Measurements from ENCODE around the gene TPBGL. TPM values are rescaled to one million over a fixed set of nuclear protein-coding genes. Genes with fewer than 3 reads are reported as not detected.

Gene TPBGL
- total and polyA plus RNA-seq, 2 donors (not counting 3 experiments of a cell fraction or from before 2014, with no cell fraction given): not detected

GRCh38 chr11:75236062-75236461, 4.5 kb upstream of the TPBGL start:
- Histone ChIP-seq H3K27me3 (ENCODE audit: control insufficient read depth in 2 of 2, insufficient read depth in 2 of 2, low read length in 2 of 2) (peaks cover 17 to 24% of the 10 kb centered on the region in 2 experiments), H3K4me3 (replicated peaks in 1 of 3; ENCODE audit: insufficient read depth in 1 of 3, low read depth in 1 of 3, low read length in 3 of 3) (no peak overlapping the region), H3K27ac (ENCODE audit: insufficient read depth, low read depth, low read length) (no peak overlapping the region), H3K9me1 (replicated peaks; ENCODE audit: control insufficient read depth, extremely low read depth, insufficient read depth, low read length) (no peaks in the 10 kb centered on the region), H3K4me2 (ENCODE audit: insufficient read depth, low read length) (no peak overlapping the region), H3K36me3 (ENCODE audit: control insufficient read depth in 2 of 2, extremely low read depth in 1 of 2, insufficient read depth in 2 of 2, low read length in 2 of 2) (no peaks in the 10 kb centered on the region), H2AFZ (ENCODE audit: low read depth, low read length) (no peak overlapping the region), H3K4me1 (ENCODE audit: control insufficient read depth, extremely low read depth, insufficient read depth, low read length) (peaks cover 4% of the 10 kb centered on the region), H3K79me2 (ENCODE audit: control insufficient read depth, insufficient read depth, low read length) (no peaks in the 10 kb centered on the region), H3K9ac (replicated peaks; ENCODE audit: extremely low read depth, insufficient read depth, low read length) (no peak overlapping the region), H4K20me1 (replicated peaks; ENCODE audit: control insufficient read depth, extremely low read depth, insufficient read depth, low read length) (no peaks in the 10 kb centered on the region), H3K9me3 (replicated peaks; ENCODE audit: control insufficient read depth, insufficient read depth, low read length) (no peaks in the 10 kb centered on the region)
- DNase-seq (ENCODE audit: low read depth, low spot score) (no peak), FAIRE-seq (no peak)
- TF ChIP-seq MAX (IDR thresholded peaks at IDR 0.05; ENCODE audit: insufficient read depth, insufficient read length) (no peak), FOS (IDR thresholded peaks at IDR 0.05; ENCODE audit: borderline replicate concordance, insufficient read depth, low read length) (no peak), POLR2AphosphoS5 (IDR thresholded peaks at IDR 0.05; ENCODE audit: insufficient read depth, low read depth, low read length) (no peak), JUN (IDR thresholded peaks at IDR 0.05; ENCODE audit: borderline replicate concordance, insufficient read depth, insufficient read length, low read depth) (no peak), EZH2 (IDR thresholded peaks at IDR 0.05; ENCODE audit: borderline replicate concordance, low read depth, low read length, severe bottlenecking) (no peak), POLR2A (IDR thresholded peaks at IDR 0.05; ENCODE audit: low read depth, low read length) (no peak), MYC (IDR thresholded peaks at IDR 0.05; ENCODE audit: low read depth, low read length) (no peak), GATA2 (IDR thresholded peaks at IDR 0.05; ENCODE audit: insufficient read depth, insufficient read length, low read depth, low read length) (no peak), CTCF (IDR thresholded peaks at IDR 0.05; ENCODE audit: extremely low read depth in 1 of 2, insufficient read depth in 1 of 2, low read depth in 1 of 2, low read length in 2 of 2) (no peak)
- dilution Hi-C loops (cut with MboI; ENCODE audit: extremely low pct_ligation_motif_present, low sequenced_read_pairs): no loop called here
- ChIA-PET CTCF (interaction anchor here (9.6 kb wide), 1 partner anchor 94 kb away, joined by 240 read pairs; no protein-coding TSS in a partner anchor), POLR2A (no interaction called here)
- no TSS peak for BruUV-seq (replicated peaks)
- intact Hi-C loops (cut with micrococcal nuclease): no loop called here

All from endothelial cell of umbilical vein (primary cell).